Astrocyte of the hippocampus (primary cell): ENCODE measurements around the gene JUND.

Experiments
- DNase-seq: peaks from one replicate; pipeline ENCODE4 v3.0.0; 2011; ENCODE audit warnings: low read depth, low spot score

JUND gene

DNA sequence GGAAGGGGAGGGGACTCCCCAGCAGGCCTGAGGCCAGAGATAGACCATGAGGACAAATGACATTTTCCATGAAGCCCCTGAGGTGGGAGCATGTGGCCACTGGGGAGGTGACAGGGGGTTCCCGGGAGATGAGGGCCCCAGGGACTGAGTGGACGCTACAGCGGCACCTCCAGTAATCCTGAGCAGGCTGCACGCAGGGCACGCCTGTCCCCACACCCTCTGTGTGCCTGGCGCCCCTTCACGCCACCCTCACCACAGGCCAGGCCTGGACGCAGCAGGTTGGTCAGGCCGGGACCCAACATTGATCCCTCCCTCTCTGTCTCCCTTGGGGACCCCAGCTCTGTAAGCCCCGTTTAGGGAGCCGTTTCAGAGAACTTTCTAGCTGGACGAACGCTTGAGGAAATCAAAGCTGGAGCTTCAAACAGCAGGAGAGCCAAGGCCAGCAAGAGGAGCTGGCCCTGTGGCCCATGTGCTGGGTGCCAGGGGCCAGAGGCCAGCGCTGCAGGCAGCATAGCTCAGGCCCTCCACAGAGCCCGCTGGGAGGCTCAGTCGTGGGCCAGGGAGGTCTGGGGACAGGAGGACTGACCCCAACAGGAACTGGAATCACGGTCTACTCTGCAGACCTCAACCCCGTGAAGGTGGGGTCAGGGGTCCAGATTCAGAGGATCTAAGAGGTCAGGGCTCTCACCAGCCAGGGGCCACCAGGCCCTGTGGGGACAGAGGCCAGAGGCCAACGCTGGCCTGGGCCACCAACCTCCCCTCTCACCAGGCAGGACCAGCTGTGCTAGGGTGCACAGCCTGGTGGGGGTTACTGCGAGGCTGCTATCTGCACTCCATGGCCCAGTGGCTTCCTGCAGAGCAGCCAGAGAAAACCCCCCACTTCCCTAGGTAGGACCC is 26.9 kb upstream of the JUND start:
- DNase-seq = no peak

DNA sequence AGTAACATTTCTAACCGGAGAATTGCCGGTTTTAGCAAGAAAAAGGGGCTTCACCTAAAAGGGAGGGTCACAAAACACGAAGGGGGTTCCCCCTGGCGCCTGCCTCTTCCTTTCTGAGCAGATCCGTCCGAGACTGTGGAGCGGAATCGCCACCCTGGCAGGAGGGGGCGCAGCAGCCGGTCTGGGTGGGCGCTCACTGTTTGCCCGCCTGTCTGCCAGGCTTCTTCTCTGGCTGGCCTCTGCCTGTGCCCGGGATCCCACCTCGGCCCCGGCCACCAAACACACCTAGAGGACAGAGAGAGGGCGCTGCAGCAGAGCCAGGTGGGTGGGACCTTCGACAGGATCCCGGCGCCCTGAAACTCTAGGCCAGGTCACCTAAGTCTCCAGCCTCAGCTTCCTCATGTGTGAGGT is 25.9 kb upstream of the JUND start:
- no peak for DNase-seq

DNA sequence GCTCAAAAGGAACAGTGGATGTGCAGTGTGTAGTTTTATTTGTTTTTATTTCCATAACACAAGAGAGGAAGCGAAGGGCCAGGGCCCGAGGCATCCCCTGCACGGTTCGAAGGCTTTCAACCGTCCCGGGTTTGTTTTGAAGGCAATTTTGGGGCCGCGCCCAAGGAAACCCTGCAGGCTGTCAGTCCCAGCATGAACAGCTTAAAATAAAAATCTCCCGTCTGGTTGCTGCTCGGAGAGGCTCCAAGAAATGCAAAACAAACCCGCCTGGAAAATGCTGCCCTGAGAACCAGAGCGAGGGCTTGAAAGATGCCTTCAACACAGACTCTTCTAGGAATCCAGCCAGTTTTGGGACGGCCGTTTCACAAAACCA is 25.5 kb upstream of the JUND start:
- no peak for DNase-seq

DNA sequence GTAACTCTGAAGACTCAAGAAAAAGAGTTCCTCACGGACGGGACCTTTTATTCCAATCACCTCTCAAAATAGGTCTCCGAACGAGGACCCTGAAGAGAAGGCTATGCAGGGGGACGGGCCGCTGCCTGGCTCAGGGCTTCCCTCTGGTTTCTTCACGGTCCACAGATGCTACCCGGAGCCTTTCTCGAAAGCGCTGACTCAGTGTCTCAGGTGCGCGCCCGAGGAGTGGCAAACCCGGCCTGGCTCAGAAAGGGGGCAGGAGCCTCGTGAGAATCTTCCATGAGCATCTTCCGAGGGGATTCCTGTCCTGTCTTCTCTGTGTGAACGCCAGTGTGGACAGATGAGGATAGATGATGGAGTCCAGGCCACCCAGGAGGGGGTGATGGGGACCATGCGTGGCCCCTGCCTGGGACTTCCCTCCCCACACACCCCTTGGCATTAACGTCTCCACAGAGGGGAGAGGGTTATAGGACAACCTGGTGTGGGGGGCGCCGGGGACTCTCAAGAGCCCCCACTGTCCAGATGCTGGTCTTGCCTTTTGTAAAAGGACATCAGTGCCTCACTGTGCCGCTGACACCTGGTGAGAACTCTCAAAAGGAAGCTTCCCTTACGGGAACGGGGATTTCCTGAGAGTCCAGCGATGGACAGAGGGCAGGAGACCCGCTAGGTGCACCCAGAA is 24.9 kb upstream of the JUND start:
- DNase-seq = no peak

DNA sequence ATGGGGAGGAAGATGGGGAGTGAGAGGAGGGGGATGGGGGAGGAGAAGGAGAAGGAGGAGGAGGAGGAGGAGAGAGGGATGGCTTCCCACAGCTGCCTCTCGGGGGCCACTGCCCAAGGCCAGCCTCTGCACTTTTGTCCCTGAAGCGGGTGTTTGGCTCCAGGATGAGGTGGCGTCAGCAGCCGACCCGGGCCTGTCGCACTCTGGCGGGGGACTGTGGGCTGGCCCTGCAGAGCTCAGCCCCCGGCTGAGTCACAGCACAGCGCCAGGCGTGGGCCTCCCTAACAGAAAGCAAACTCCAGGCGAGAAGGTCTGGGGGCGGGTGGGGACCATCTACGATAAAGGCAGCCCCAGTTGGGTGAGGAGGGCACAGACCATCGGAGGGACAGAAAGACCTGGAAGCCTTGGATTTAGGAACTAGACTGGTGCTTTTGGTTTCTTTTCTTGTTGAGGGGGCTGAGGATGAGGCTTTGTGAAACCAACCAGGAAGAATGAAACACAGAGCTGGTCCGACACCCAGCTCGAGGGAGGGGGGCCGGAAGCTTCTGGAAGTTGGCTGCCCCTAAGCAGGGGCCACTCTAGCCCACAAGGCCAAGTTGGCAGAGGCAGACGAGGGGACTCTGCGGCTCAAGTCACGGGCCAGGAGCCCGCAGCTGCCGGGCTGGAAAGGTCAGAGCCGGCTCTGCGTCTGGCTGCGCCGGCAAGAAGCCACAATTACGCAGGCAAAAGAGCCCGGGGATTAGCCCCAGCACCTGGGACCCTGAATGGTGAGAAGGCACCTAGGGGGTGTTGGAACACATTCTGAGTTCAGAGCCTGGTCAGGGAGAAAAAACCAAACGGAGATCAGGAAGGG is 23.3 kb upstream of the JUND start:
- DNase-seq = peak; percentile 93

DNA sequence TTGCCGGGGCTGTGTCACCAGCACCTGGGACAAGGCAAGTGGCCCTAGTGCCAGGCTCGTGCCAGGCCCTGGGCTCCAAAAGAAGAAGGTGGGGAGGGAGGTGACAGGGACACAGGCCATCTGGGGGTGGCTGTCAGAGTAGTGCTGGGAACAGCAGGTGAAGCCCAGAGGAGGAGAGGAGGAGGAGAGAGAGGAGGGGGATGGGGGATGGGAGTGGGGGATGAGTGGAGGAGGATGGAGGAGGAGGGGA is 22.7 kb upstream of the JUND start:
- no peak for DNase-seq

DNA sequence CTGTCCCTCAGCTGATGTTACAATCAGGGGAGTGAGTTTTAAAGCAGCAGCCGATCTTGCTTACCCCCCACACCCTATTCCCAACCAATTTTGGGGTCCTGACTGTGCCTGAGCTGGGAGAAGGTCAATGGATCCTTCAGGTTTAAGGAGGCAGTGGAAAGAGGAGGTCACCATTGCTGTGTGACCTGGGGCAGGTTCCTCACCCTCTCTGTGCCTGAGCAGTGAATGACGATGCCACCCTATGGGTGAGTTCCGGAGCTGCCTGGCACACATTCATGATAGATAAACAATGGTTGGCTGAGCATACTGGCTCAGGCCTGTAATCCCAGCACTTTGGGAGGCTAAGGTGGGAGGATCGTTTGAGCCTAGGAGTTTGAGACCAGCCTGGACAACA is 20.3 kb upstream of the JUND start:
- no peak for DNase-seq

DNA sequence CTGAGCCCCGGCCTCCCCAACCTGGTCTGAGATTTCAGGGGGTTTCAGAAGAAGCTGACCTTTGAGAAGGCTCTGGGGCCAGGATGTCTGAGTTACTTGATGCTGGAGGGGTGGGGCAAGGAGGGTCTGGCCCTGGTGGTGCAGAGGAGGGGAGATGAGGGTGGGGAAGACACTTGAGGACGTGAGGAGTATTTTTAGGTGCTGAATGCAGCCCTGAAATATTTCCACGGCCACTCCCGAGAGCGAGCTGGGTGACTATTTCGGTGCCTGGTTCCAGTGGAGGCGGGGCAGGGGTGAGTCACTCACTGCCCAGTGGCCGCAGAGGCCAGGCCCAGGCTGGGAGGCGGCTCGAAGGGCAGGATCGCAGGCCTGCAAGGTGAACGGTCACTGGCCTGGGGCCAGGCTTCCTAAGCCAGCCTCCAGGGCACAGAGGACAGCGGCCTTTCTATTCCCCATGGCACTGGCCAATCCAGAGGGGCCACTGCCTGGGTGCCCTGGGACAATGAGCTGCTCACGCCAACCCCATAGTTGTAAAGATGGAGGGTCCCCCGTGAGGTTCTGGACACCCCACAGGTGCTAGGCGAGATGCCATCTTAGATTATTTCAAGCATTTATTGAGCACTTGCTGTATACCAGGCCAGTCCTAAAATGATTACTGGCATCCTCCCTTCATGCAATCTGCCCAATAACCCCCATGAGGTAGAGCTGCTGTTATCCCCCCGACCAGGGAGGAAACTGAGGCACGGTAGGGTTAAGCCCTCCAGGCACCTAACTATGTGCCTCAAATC is 19.7 kb upstream of the JUND start:
- peak; percentile 58 for DNase-seq

DNA sequence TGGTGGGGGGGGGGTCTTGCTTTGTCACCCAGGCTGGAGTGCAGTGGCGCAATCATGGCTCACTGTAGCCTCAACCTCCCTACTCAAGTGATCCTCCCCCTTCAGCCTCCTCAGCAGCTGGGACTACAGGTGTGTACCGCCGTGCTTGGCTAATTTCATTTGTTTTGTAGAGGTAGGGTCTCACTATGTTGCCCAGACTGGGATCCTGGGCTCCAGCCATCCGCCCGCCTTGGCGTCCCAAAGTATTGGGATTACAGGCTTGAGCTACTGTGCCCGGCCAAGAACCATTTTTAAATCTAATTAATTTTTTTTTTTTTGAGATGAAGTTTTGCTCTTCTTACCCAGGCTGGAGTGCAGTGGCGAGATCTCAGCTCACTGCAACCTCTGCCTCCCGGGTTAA is 18.2 kb upstream of the JUND start:
- DNase-seq = no peak

DNA sequence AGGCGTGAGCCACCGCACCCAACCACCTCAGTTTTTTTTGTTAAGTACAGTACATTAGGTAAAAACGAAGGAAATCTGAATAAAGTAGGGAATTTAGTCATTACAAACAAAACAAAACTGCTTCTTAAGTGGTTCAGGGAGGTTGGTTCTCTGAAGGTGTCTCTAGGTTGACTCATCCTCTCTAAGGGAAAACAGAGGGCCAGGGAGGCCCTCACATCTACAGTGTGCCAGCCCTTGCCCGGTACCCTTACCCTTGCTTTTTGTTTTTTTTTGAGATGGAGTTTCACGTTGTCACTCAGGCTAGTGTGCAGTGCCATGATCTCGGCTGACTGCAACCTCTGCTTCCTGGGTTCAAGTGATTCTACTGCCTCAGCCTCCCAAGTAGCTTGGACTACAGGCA is 17.2 kb upstream of the JUND start:
- no peak for DNase-seq

DNA sequence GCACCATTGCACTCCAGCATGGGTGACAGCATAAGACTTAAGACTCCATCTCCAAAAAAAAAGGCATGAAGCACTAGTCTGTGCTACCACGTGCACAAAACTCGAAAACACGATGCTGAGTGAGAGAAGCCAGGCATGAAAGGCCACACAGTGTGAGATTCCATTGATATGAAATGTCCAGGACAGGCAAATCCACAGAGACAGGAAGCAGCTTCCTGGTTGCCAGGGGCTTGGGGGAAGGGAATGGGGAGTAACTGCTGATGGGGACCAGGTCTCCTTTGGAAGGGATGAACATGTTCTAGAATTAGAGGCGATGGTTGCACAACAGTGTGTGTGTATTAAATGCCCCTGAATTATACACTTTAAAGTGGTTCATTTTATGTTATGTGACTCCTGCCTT is 15.9 kb upstream of the JUND start:
- DNase-seq = no peak

DNA sequence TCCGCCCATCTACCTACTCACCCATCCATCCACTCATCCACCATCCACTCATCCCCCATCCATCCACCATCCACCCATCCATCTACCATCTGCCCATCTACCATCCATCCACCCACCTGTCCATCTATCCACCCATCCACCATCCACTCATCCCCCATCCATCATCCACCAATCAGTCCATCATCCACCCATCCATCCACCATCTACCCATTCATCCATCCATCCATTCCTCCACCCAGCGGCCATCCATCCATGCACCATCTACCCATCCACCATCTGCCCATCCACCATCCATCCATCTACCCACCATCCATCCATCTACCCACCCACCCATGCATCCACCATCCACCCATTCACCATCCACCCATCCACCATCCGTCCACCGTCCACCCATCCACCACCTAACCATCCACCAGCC is 13.6 kb upstream of the JUND start:
- DNase-seq = no peak

DNA sequence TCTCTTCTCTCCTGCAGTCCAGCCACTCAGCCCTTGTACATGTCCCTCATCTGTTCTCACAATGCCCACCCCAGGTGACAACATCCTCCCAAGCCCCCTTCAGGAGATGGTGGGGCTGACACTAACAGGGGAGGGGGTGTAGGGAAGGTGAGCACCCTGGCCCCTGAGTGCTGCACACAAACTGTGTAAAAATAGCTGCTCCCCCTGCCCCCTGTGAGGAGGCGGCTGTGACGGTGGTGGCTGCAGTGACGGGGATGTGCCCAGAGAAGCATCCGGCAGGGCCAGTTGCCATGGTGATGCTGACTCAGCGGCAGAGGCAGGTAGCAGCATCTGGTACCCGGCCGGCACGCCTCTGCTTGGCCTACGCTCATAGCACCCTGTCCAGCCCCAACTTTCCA is 13.0 kb upstream of the JUND start:
- peak; percentile 54 for DNase-seq

DNA sequence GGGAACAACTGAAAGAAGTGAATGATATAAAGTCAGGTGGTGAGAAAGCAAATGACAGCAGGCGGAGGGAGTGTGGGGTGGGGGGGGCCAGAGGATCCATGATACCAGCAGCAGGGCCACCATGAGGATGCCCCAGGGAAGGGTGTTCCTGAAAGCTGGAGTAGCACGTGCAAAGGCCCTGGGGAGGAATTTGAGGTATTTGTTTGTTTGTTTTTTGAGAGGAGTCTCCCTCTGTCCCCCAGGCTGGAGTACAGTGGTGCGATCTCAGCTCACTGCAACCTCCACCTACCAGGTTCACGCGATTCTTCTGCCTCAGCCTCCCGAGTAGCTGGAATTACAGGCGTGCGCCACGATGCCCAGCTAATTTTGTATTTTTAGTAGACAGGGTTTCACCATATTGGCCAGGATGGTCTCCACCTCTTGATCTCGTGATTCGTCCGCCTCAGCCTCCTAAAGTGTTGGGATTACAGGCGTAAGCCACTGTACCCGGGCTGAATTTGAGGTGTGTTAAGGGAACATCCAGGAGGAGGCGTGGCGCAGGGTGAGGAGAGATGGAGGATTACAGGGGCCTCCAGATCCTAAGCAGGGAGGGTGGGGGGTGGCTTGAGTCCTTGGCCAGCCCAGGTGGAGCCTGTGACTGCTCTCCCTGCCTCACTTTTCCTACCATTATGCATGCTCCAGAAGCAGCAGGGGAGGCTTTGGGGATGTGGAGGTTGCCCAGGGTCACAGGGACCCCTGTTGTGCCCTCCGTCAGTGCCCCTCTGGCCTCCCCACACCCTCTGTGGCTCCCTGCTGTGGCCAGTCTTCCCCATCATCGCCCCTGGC is 12.4 kb upstream of the JUND start:
- DNase-seq = no peak

DNA sequence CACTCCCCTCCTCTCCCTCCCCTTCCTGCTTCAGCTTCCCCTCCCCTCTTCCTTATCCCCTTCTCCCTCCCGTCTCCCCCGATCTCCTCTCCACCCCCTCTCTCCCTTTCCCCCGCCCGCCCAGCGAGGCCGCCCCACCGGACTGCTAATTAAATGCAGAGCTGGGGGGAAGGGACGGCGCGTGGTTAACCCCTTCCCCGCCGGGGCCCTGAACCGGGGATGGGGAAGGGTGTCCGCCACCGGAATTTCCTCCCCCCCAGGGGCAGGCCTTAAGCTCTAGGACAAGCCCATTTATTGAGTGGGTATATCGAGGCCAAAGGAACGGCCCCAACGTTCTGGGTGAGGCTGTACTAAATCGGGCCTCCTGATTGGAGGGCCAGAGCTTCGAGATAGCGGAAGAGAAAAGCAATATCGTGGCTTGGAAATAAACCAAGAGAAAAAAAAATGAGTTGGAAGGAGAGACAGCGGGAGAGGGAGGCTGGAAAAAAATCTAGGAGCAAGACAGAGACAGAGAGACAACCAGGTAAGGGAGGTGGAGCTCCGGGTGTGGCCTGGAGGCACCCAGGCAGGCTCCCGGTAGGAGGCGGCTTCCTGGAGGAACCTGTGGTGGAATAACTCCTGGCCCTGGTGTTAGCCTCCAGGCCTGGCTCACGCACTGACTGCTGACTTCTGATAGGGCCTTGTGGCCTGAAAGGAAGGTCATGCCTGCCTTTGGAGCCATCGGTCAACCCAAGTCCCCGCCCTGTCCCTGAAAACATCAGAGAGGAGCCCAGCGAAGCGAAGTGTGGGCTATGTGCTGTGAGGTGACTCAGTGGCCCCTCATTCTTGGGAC is 11.6 kb upstream of the JUND start:
- peak; percentile 82 for DNase-seq

DNA sequence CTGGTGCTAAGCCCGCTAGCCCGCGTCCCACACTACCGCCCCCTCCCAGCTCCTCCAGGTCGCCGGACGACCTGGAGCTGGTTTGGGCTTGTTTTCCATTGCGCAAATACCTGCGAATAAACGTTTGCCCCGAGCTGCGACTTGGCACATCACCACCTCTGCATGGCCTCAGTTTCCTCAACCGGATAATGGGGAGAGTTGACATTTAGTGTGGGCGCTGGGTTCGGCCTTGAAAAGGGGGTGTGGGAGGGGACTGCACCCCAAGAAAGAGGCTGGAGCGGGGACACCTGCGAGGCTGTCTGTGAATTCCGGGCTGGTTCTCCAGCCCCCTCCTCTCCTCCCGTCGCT is 11.0 kb upstream of the JUND start:
- no peak for DNase-seq

DNA sequence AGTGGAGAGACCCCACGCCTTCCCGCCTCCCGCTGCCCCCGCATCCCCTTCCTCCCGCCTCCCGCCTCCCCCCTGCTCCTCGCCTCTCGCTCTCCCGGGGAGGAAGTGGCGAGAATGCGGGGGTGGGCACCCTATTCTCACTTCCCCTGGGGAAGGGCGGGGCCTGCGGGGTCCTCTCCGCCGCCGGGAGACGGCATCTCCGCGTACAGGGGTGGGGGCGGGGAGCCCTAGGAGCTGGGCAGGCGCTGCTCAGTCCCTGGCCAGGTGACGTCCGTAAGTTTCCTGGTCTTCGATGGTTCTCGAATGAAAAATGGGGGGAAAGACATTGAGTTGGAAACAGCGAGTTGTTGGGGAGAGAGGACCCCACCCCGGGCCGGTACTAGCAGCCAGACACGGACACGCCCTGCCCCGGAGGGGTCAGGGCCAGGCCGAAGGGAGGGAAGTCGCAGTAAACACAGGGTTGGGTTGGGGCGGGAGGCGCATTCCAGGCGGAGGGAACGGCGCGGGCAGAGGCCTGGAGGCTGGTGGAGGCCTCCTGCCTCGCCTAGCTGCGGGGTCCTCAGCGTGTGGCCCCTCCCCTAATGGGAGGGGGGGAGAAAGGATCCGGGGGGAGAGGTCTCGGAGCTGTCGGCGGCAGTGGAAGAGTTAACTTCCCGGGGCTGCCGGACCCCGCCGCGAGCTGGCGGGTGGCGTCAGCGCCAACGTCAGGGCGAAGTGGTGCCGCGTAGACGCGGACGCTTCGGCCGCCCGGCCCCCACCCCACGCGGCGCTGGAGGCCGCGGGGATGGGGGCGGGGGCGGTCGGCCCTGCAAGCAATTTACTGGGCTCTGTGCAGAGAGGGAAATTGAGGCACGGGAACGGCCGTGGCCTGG is 10.4 kb upstream of the JUND start:
- DNase-seq = peak; percentile 91

DNA sequence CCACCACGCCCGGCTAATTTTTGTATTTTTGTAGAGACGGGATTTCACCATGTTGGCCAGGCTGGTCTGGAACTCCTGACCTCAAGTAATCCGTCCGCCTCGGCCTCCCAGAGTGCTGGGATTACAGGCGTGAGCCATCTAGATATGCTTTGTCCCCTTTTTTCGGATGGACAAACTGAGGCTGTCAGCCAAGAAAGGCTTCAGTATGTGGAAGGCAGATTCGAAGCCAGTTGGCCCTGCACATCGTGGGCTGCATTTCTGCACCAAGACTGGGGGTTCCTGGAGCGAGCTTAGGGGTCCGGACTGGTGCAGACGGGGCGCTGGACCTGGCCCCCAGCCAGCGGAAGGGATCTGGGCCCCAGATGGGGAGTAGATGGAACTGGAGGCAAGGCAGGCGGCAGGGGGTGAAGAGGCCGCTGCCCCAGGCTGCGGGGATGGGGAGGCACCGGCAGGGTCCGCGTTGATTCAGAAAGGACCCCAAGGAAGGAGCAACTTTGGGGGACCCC is 9.7 kb upstream of the JUND start:
- DNase-seq = no peak
